RWPE2 (cell line): Measurements from ENCODE around the gene GFOD1.

Source experiments
- ATAC-seq: fragments of 200-7000 bp; cut with Tn5 transposase; 3 replicates; pipeline ENCODE4 v1.9.1; 2021; ENCODE audit warnings: low read depth
- DNase-seq: peaks from one replicate; pipeline ENCODE4 v3.0.0-alpha.2; 2020; ENCODE audit warnings: low spot score
- H3K27ac ChIP-seq: fragments of 450-650 bp; 2 replicates; pipeline ENCODE4 v1.5.1; 2017; ENCODE audit warnings: mild to moderate bottlenecking; ENCODE audit not compliant: poor library complexity, severe bottlenecking
- H3K27me3 ChIP-seq: fragments of 250-450 bp; sonication (Bioruptor Pico); 2 replicates; pipeline ENCODE4 v1.5.1; 2021; ENCODE audit warnings: mild to moderate bottlenecking, moderate library complexity; ENCODE audit not compliant: insufficient read depth, poor library complexity, severe bottlenecking
- H3K36me3 ChIP-seq: fragments of 250-450 bp; sonication (Bioruptor Pico); 2 replicates; pipeline ENCODE4 v1.5.1; 2020; ENCODE audit warnings: low read depth, mild to moderate bottlenecking, moderate library complexity
- H3K4me1 ChIP-seq: fragments of 250-450 bp; sonication (Bioruptor Pico); 2 replicates; pipeline ENCODE4 v1.5.1; 2021; ENCODE audit warnings: mild to moderate bottlenecking, moderate library complexity; ENCODE audit not compliant: insufficient read depth, poor library complexity, severe bottlenecking
- H3K4me3 ChIP-seq: fragments of 250-450 bp; sonication (Bioruptor Pico); 2 replicates; pipeline ENCODE4 v1.5.1; 2021; ENCODE audit warnings: mild to moderate bottlenecking, moderate library complexity; ENCODE audit not compliant: severe bottlenecking
- H3K9me3 ChIP-seq: fragments of 250-450 bp; sonication (Bioruptor Pico); 2 replicates; pipeline ENCODE4 v1.5.1; 2021; ENCODE audit warnings: mild to moderate bottlenecking, moderate library complexity; ENCODE audit not compliant: severe bottlenecking
- TF ChIP-seq, protein P1 (sequence below): fragments of 450-650 bp; IDR thresholded peaks from one replicate; pipeline ENCODE4 v1.5.1; 2017; ENCODE audit warnings: mild to moderate bottlenecking, moderate library complexity; ENCODE audit not compliant: poor library complexity, severe bottlenecking

The GFOD1 gene

DNA sequence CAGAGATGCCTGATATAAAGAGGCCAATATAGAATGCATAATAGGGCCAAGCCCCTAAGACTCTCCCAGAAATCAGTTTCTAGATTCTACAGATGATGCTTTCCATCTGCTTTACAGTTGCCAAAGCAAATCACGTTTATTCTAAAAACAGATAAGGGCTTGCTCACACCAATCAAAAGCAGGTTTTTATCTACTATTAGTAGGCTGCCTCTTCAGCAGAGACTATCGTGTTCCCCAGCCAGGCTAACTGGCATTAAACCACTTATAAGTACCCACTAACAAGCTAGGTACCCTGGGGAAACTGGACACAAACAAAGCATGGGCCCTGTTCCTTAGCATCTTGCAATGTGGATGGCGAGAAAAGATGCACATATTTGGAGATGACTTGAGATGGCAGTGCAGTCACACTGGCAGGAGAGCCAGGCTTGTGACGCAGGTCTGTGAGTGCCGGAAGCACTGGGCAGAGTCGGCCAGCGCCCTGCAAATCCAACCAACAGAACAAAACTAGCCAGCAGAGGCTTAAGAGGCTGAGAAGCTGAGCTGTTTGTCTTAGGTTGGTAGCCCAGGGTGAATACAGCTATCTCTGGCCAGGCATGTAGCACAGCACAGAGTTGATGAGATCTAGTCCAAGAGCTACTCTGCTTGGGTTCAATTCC, 73.4 kb downstream of the GFOD1 start:
- DNase-seq (no peak), ATAC-seq (no peak)
- Histone ChIP-seq H3K27me3 (no peaks in the 10 kb centered on the region), H3K4me3 (no peak overlapping the region), H3K4me1 (no peaks in the 10 kb centered on the region), H3K27ac (no peak overlapping the region), H3K36me3 (no peaks in the 10 kb centered on the region), H3K9me3 (no peaks in the 10 kb centered on the region)
- TF ChIP-seq, protein P1, sequence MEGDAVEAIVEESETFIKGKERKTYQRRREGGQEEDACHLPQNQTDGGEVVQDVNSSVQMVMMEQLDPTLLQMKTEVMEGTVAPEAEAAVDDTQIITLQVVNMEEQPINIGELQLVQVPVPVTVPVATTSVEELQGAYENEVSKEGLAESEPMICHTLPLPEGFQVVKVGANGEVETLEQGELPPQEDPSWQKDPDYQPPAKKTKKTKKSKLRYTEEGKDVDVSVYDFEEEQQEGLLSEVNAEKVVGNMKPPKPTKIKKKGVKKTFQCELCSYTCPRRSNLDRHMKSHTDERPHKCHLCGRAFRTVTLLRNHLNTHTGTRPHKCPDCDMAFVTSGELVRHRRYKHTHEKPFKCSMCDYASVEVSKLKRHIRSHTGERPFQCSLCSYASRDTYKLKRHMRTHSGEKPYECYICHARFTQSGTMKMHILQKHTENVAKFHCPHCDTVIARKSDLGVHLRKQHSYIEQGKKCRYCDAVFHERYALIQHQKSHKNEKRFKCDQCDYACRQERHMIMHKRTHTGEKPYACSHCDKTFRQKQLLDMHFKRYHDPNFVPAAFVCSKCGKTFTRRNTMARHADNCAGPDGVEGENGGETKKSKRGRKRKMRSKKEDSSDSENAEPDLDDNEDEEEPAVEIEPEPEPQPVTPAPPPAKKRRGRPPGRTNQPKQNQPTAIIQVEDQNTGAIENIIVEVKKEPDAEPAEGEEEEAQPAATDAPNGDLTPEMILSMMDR, result no peak

GRCh38 chr6:13413466-13413862, 73.9 kb downstream of the GFOD1 start:
- H3K9me3 ChIP-seq, result no peaks in the 10 kb centered on the region
- H3K4me3 ChIP-seq, result no peak overlapping the region
- H3K27me3 ChIP-seq, result no peaks in the 10 kb centered on the region
- ATAC-seq (peak; percentile 41; the same call in 2 of the 3 replicates), DNase-seq (no peak)
- H3K27ac ChIP-seq, result no peak overlapping the region
- H3K36me3 ChIP-seq, result no peaks in the 10 kb centered on the region
- TF ChIP-seq, protein P1, result no peak
- peaks cover 4% of the 10 kb centered on the region for H3K4me1 ChIP-seq

DNA sequence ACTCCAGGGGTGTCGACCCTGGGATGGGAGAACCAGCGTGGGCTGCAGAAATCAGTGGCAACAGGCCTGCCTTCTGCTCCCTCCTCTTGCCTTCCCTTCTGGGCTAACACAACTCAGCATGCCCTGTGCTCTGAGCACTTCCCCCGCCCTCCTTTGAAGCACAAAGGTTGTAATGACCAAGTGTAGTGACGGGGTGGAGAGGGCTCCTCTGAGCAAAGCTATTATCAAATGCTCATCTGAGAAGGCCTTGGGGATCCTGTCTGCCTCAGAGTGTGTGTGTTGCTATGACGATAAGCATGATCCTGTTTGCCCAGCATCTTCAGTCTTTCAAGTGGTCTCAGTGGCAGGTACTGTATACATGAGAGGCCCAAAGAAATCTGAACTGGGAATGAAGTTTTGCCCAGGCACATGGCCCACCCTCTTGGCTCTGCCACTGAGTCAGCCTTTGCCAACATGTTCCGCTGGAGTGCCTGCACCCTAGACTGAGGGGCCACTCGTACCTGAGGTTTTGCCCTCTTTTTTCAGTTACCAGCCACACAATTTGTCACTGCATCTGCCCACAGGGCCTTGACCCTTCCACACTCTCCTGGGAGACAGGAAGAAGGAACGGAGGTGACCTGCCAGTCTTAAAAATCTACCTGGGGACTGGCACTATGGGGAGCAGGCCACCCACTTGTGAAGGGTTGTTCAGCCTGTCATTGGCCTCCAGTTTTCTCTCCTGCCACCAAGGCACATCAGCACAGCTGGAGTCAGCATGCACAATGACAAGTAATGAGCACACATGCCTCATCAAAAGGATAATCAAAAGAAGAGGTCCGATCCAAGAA, 74.5 kb downstream of the GFOD1 start:
- Histone ChIP-seq H3K9me3 (no peaks in the 10 kb centered on the region), H3K27me3 (no peaks in the 10 kb centered on the region), H3K36me3 (no peaks in the 10 kb centered on the region), H3K27ac (no peak overlapping the region), H3K4me1 (peaks cover 10% of the 10 kb centered on the region), H3K4me3 (no peak overlapping the region)
- no peak for ATAC-seq
- TF ChIP-seq, protein P1, result no peak
- no peak for DNase-seq

DNA sequence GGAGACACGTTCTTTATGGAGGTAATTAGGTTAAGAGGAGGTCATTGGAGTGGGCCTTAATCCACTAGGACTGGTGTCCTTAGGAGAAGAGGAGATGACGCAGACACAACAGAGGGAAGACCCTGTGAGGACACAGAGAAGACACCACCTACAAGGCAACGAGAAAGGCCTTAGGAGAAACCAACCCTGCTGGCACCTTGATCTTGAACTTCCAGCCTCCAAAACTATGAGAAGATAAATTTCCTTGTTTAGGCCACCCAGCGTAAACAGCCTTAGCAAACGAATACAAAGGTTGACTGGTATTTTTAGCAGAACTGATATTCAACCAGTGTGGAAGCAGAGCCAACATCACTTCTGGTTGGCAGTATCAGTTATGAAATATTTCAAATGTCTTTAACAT, 75.2 kb downstream of the GFOD1 start:
- no peaks in the 10 kb centered on the region for H3K36me3 ChIP-seq
- ATAC-seq, result no peak
- TF ChIP-seq, protein P1, result no peak

DNA sequence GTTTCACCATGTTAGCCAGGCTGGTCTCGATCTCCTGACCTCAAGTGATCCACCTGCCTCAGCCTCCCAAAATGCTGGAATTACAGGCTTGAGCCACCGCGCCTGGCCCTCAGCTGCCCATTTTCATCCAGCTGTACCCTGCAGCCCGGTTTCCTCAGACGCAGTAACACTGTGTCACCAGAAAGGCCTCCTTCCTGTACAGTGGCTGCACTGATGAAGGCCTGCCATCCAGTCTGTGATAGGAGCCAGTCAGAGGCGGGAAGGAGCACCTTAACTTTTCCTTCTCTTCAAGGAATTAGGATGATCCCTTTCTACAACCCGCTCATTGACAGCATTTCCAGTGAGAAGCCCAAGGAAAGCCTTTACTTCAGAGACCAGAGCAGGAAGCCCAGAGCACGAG, 75.9 kb downstream of the GFOD1 start:
- TF ChIP-seq, protein P1, result no peak
- no peaks in the 10 kb centered on the region for H3K9me3 ChIP-seq
- peaks cover 21% of the 10 kb centered on the region for H3K4me1 ChIP-seq
- no peaks in the 10 kb centered on the region for H3K36me3 ChIP-seq
- H3K27me3 ChIP-seq, result no peaks in the 10 kb centered on the region
- ATAC-seq (no peak), DNase-seq (no peak)
- no peak overlapping the region for H3K27ac ChIP-seq
- no peak overlapping the region for H3K4me3 ChIP-seq

More for the DNA sequence above, 75.2 kb downstream of the GFOD1 start:
- no peak overlapping the region for H3K27ac ChIP-seq
- H3K4me3 ChIP-seq, result no peak overlapping the region
- peaks cover 13% of the 10 kb centered on the region for H3K4me1 ChIP-seq
- DNase-seq, result no peak
- H3K9me3 ChIP-seq, result no peaks in the 10 kb centered on the region
- no peaks in the 10 kb centered on the region for H3K27me3 ChIP-seq
